Hematopoietic multipotent progenitor cell treated with erythropoietin and hydrocortisone succinate and interleukin-3 and kit ligand, for 6 days (in vitro differentiated cells): Measurements from ENCODE around the gene GGACT.

Experiments
- DNase-seq: peaks from one replicate; pipeline ENCODE4 v3.0.0-alpha.2; 2015

The GGACT gene

DNA sequence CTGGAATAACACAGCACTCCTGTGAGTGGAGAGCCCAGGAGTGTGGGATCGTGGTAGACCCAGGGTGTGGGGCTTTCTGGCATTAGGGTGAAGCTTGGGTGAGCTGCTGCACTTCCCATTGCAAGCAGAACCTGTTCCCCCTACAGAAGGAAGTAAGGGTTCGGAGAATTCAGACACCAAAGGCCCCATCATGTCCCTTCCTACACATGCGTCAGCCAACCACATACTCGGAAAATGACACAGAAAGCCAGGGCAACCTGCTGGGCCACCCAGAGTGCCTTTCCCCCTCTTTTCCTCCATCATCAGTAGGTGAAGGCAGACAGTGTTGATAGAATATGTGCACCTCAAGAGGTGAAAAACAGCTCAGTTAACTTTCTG is 42.9 kb downstream of the GGACT start:
- no peak for DNase-seq

DNA sequence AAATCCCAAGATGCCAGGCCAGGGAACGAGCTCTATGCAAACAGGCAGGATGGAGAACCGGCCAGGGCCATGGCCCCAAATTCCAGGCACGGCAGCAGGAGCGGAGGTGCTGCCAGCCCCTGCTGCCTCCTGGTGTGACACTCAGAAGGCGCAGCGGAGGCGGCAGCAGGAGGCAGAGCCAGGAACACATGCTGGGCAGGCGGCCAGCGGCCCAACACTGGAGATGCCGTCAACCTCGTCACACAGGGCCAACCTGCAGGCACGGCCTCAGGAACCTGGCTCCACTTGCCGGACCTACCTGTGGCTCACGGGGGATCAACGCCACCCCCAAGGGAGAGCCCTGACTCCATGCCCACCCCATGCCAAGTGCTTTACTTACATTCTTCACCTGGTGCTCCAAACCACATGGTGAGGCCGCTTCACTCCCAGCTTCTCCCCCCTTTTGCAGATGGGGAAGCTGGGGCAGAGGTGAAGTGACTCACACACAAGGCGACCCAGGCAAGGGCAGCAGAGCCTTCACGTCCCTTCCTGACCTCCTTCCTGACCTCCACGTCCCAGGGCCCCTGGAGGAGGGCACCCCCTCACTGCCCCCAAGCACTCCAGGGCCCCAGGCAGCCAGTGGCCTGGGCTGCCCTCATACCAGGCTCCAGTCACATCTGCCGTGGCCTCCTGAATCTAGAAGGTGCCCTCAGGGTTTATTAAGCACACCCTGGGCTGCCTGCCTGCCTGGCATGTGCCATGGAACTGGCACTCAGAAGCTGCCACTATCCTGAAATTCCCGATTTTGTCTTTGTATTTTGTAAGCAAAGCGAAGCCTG is 43.5 kb downstream of the GGACT start:
- DNase-seq = no peak

DNA sequence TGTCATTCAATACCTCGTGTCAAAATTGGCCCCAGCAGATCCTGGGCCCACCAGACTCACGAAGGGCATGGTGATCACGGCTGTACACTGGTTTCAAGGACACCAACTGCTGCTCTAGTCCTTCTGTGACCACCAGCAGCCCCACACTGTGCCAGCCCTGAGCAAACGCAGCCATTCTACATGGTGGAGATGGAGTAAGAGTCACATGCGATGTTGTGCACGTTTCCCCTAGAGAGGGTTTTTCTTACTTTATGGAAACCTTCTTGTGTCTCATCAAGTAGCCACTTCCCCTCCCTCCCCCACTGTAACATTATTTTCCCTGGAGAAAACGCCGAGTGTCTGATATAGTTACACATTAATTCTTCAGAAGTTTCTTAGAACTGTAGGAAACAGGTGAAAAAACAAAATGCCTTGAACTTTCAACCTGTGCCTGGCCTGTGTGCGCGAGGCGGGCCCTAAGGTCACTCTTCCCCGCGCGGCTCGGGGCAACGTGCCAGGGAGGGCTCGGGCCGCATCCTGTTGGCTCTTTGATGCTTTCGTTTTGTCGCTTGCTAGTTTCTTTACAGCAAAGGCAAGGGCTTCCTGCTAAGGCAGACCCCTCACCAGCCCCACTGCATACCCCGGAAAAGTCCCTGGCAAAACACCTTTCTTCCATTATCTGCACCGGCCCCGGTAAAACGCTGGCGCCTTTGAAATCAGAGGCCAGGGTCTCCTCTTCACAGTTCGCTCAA is 44.6 kb downstream of the GGACT start:
- DNase-seq = no peak

DNA sequence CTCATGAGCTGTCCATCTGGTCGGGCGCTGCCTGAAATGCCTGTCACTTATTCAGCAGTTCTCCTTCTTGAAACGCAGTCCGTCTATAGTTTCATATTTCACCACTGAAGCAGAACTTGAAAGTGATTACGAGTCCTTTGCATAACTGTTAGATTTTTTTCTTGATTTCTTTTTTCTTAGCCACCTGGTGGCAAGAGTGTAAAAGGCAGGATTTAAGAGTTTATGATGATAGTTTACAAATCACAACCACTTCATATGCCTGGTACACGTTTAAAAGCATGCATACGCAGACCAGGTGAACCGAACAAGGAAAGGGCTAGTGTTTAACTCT is 45.8 kb downstream of the GGACT start:
- peak; percentile 59 for DNase-seq

DNA sequence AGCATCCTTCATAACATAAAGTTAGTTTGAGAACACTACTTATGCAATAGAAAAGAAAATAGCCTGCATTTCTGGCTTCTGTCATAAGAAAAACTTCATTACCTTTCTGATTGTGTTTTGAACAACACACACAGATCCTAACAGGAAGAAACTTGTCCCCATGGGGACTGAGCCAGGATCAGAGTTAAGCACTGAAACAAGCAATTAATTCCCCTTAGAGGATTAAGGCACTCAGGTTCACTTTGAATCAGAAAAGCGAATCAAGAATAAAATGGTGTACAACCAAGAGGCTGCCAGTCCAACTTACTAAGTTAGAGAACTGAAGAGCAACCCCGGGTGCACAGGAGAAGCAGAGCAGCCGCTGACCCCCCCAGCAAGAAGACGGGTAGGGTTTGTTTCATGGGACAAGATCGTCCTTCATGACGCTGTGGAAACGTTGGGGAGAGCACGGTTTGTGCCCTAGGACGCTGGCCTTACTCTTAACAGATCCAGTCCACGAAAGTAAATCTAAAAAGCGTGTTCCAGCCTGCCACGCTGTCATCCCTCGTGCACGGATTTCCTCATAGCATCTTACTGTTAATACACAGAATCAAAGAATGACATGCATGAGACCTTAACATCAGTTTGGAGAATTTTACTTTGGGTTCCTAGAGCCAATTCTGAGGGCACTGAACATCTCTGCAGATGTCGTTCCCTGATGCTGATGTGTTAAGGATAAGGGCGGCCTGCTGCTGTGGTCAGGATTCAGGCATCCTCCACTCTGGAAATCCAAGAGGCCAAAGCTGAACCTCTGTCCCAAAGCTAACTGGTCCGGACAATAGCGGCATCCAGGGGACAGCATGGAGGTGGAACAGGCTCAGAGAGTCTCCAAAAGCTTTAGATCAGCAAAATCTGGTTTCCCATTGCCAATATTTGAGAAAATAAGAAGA is 46.4 kb downstream of the GGACT start:
- no peak for DNase-seq

DNA sequence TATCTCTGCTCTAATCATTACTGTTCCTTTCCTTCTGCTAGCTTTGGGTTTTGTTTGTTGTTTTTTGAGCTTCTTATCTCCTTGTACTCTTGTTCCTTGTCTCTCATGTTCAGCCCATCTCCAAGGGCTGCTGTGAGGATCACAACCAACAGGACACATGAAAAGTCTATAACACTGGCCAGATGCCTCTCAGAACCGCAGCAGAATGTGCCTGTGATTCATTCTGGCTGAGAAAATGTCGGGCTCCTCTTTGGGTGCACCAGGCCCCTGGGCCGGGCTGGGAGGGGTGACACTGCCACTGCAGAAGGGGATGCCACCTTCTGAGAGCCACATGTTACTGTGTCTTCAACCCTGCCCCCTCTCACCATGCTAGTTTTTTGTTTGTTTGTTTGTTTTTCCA is 48.0 kb downstream of the GGACT start:
- no peak for DNase-seq

DNA sequence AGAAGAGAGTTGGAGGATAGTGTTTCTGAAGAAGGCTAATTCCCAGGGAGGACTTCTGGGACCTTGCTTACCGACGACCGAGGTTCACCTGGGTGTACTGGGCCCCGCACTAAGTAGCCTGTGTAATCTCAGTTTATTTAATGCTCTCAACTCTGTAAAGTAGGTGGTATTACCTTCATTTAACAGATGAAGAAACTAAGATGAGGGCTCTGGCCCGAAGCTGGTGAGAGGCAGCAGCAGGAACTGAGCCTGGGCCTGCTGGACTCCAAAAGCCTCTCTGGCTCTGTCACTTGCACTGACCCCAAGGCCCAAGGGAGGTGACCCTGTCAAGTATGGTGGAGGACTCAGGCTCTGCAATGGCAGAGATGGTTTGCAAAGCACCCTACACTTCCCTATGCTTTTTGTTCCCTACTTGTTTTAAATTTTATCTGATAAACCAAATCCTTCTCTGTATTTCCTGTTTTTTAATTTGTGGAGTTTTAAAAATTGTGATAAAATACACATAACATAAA is 50.6 kb downstream of the GGACT start:
- DNase-seq = no peak

DNA sequence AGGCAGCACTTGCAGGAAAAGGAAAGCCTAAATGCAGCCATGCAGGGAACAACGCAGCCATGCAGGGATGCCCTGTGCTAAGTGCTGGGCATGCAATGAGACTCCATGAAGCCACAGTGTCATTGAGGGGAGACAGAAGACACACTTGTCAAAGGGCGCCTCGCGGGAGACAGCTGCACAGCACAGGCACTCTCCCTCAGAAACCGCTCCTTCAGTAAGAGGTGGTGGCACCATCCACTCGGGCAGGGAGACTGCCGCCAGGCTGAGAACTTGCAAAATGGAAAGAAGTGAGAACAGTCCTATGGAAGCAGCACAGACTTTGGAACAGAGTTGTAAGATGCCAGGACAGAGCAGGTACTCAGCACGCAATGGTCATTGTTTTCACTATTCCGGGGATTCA is 51.1 kb downstream of the GGACT start:
- no peak for DNase-seq

DNA sequence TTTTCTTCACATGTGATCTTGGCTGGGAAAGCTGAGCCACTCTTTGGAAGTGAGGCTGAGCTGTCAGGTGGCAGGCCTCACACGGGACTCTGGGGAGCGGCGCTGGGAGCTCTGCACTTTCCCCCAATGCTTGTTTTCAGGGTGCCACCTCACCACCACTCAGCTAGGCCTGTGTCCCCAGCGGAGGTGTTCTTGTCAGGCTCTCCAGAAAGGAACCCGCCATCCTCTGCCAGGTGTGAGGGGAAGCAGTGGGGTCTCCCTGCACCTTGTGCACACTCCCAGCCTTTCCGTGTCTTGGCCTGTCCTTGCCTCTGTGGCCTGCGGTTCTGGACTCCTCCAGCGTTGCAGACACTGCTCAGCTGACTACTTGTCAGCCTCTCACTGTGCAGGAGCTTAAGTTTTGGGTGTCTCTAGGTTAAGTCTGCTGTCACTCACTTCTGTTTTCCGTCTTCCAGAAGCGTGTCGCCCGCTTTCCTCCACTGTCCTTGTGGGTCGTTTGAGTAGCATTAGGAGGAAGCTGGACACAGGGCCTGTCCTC is 51.9 kb downstream of the GGACT start:
- DNase-seq = no peak

DNA sequence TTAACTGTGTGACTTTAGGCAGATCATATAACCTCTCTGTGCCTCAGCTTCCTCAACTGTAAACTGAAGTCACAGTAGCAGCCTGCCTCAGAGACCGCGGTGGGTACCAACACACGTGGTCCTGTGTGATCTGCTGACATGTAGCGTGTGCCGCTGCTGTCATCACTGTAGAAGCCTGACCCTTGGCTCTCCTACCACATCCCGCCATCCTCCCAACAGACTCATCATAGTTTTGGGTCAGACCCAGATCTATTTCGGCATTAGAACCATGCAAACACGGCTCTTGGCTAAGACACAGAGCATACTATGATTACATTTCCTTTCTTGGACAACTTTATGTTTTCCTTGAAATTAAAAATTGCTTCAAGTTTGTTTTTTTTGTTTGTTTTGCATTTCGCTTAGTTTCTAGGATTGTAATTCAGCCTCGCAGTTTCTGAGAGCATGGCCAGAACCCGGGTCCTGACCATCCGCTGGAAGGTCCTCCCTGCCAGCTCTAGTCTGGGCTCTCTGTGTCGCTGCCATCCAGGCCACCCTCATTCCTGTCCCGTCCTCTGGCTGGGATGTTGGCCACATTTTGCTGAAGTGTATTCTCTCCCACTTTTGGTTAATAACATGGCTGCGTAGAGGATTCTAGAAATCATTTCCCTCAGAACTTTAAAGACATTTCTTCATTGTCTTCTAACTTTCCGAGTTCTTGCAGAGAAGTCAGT is 53.0 kb downstream of the GGACT start:
- DNase-seq = no peak

DNA sequence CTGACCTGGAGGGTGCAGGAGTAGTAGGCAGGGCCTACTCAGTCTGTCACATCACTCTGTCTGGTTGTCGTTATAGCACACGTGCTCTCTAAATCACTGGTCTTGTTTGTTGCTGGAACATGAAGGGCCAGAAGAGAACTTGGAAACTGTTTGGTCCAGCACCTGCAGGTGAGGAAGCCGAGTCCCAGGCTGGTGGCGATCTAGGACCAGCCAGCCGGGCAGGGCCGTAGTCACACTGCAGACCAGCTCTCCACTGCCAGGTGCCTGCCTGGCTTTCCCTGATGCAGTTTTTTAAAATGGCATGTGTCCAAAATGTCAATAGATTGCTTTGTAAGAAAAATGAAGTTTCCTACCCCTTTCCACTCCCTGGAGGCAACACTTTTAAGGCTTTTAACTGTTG is 53.7 kb downstream of the GGACT start:
- no peak for DNase-seq

DNA sequence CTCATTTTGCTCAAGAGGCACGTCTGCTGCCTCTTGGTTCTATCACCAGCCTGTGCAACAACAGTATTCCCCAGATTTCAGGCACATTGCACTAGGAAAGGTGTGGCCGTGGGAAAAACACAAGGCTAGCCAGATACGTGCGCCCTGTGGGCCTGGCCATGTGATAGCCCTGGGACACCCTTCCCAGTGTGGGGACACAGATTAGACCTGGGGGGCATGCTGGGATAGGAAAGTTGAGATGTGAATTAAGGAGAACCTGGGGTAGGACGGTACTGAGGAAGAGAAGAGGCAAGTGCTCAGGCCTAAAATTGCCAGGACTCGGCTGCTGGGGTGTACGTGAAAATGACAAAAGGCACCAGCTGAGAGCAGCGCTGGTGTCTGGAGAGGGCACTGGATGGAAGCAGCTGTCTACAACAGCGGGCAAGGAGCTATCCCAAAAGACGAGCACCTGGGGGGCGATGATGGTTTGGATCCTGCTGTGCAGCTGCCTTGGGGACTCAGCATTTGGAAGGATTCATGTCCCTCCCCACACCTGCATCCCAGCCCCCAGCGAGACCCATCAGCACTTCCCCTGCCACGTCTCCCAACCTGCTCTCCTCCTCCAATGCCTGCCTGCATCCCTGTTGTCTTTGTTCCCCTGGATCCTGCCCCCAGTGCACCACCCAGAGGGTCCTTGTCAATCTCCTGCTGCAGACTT is 54.3 kb downstream of the GGACT start:
- DNase-seq = no peak

DNA sequence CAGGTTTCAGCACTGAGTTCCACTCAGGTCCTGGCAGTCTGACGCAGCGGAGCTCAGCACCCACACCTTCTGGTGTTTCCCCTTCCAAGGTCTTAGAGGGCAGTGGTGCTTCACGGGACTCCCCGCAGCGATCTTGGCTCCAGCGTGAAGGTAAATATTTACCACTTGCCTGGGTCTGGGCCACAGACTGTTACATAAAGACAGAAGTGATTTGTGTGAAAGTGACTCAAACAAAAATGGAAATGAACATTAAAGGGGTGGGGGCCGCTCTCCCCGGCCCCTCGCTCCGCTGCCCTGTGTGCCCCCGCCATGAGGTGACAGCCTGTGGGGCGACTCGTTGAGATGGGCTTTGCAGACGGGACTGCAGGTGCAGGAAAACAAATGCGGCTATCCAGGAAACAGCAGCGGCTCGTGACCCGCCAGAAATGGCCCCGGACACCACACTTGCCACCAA is 55.0 kb downstream of the GGACT start:
- no peak for DNase-seq

DNA sequence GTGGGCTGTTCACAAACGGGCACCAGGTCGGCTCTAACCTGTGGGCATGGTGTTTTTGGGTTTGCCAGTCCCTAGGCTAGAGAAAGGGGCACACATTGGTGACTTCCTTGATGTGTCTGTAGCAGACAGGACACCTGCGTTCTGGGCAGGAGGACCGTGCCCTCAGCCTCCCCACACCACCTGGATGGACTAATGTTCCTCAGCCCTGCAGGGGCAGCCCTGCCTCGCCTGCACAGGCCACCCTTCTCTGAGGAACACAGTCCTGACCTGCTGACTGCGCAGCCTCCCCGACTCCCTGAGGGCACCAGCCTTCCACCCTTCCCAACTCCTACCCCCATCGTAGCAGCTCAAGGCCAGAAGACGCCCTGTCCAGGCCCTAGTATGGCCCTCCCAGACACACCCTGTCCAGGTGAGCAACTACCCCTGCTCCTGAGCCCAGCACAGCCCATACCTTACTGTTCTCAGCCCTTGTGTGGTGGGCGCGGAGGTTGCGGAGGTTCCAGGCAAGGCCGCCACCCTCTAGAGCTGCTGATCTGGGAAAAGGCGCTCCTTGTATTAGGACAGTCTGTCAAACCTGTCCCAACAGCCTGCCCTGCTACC is 55.7 kb downstream of the GGACT start:
- no peak for DNase-seq

DNA sequence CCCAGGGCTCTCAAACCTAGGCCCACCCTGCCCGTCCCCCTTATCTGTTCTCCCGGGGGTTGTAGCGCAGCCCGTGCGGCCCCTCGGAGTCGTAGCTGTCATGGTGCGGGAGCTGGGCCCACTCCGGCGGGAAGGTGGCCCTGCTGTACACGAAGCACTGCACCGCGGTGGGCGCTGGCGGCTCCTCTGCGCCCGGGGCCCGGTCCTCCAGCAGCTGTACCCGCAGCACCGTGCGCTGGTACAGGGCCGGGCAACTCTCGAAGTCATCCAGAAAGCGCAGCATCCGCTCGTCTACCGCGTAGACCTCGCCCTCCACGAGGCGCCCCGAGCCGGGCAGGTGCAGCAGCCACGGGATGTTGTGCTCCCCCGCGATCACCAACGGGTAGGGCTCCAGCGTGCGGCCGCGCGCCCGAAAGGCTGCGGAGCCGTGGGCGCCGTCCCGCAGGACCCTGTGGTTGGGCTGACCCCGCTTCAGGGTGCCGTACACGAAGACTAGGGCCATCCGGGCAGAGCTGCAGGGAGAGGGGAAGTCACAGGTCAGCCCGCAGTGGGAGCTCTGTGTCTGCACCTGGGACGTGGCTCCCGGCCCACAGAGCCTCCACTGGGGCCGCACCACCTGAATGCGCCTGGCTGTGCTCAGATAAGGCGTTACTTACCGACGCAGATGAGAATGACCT is 56.4 kb downstream of the GGACT start:
- no peak for DNase-seq

DNA sequence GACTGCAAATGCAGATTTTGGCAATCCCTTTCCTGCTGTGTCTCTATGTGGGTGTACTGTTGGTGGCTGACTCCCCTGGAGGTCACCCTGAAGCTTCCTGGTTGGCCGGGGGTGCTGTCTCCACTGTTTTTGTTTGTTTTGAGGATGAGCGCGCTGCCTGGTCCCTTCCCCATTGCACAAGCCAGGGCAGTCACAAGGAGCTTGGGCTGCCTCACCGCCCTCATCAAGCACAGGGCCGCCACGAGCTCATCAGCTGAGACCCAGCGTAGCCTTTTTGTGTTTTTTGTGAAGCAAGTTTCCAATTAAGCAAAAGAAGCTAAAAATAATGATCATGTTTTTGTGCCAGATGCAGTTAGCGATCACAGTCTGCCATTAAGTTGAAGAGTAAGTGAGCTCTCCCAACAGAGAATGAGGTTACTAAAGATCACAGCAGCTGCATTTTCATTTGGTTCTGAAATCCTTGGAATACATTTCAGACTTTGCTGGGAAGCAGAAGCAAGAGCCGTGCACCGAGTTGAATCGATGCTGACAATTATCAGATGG is 57.8 kb downstream of the GGACT start:
- DNase-seq = no peak

DNA sequence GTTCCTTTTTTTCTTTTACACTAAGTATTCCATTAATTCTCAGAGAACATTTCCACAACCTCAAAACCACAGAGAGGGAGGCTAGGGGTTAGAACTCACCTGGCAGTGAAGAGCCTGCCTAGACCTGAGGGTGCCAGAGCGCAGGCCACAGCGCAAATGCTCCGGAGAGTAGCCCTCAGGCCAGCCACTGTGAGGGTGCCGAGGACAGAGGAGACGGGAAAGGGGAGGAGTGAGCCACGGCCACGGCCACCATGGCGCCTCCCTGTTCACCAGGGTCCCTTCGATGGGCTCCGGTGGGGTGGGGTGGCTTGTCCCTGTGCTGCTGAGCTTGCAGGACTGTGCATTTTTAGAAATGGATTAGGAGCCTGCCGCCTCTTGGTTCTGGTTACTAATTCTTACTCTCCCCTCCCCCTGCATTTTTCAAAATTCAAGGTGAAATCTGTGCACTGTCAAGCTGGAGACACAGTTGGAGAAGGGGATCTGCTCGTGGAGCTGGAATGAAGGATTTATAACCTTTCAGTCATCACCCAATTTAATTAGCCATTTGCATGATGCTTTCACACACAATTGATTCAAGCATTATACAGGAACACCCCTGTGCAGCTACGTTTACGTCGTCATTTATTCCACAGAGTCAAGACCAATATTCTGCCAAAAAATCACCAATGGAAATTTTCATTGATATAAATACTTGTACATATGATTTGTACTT is 58.8 kb downstream of the GGACT start:
- no peak for DNase-seq

DNA sequence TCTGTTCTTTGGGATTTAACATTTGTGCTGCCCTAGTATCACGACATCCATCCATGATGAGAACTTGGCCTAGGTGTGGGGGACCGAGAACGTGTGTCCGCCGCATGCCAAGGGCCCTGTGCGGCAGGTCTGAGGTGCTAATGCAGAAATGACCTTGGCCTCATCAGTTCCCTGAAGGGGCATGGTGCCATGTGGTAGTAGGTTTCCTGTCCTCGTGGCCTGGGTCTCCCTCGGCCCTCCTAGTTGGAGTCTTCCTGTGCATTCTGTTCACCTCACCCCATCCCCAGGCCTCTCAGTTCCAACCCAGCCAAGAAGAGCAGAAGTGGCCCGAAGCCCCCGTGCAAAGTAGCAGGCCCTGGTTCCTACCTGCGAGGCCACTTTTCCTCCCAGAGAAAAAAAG is 59.8 kb downstream of the GGACT start:
- no peak for DNase-seq

DNA sequence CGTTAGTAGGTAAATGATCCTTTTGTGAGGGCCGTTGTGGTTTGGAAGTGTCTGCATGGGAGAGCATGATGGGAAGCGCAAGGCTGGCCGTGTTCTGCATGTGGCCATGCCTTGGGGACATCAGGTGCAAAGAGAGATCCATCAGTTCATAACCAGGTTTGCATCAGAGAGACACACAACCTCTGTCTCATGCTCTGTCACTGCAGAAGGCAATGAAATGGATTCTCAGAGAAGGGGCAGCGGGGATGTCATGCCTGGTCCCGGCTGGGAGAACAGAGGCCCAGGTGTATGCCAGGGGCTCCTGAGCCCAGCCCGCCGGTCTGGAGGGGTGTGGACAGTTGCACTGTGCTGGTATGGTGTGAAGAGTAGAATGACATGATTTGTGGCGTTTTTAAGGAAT is 60.2 kb downstream of the GGACT start:
- DNase-seq = no peak

DNA sequence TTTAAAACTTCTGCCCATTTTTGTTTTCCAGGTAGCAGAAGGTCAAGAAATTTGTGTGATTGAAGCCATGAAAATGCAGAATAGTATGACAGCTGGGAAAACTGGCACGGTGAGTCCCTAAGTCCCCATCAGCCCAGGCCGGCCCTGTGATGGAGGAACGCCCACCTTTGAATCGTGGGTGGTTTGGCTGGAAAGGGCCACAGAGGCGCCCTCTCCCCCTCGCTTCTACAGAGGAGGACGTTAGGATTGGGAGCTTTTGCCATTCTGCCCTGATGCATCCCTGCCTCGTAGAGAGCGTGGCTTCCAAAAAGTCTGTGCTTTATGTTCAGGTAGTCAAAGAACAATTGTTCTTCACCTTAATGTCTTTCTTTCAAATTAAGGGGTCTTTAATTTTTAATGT is 60.9 kb downstream of the GGACT start:
- no peak for DNase-seq
